WTC11 (cell line): ENCODE measurements around the gene LY6G6F.

ENCODE experiments used
- ZNF121 ChIP-seq: sonication (generic); formaldehyde crosslinking; IDR thresholded peaks from 2 replicates; pipeline ENCODE4 v1.8.0; 2023; ENCODE audit warnings: missing genetic modification reagents
- TF ChIP-seq, protein P1 (sequence below): sonication (generic); formaldehyde crosslinking; IDR thresholded peaks from 2 replicates; pipeline ENCODE4 v1.8.1; 2023; ENCODE audit warnings: mild to moderate bottlenecking, missing genetic modification reagents

DNA sequence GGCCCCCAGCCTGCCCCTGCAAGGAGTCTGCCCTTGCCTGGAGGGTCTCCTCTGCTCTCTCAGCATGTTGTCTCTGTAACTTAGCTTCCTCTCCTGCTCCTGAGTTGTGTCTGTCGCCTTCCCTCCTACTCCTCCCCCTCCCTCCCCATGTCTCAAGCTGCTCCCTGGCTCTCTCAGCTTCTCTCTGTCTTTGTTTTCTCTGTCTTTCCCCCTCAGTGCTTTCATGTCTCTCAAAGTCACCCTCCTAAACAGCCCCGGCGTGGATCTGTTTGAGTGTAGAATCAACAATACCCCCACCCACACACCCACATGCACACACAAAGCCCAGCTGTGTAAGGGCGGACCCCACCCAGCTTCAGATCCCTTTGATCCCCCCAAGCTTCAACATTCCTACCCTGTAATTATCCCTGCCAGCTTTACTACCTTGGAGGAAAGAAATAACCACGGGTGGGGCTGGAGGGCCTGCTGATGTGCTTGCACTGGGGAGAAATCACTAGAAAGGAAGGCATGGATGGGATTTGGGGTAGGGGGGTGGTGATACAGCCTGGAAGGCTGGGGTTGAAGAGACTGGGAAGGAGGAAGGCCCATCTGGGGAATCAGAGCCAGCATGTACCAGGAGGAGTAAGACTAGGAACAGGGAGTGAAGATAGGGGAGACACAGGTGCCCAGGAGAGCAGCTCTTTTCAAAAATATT, 7.5 kb downstream of the LY6G6F start:
- no peak for TF ChIP-seq ZNF121 (CRISPR knock-in tag)
- TF ChIP-seq, protein P1, sequence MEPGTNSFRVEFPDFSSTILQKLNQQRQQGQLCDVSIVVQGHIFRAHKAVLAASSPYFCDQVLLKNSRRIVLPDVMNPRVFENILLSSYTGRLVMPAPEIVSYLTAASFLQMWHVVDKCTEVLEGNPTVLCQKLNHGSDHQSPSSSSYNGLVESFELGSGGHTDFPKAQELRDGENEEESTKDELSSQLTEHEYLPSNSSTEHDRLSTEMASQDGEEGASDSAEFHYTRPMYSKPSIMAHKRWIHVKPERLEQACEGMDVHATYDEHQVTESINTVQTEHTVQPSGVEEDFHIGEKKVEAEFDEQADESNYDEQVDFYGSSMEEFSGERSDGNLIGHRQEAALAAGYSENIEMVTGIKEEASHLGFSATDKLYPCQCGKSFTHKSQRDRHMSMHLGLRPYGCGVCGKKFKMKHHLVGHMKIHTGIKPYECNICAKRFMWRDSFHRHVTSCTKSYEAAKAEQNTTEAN (CRISPR knock-in tag), result no peak
